GM21423 (cell line): Measurements from ENCODE around the gene BEST3.
A peak's percentile ranks its signal among the peaks of the same experiment; 100 is the strongest.
"Not testable (repeated sequence)": the region's sequence is repeated elsewhere in the genome, so short reads cannot be mapped to it uniquely, and the experiment has no call there.

Experiments used
- ATAC-seq: cut with Tn5 transposase; IDR thresholded peaks from one replicate; pipeline ENCODE4 v1.9.1; 2021; ENCODE audit warnings: mild to moderate bottlenecking, moderate library complexity; ENCODE audit not compliant: unreplicated experiment

BEST3 gene

DNA sequence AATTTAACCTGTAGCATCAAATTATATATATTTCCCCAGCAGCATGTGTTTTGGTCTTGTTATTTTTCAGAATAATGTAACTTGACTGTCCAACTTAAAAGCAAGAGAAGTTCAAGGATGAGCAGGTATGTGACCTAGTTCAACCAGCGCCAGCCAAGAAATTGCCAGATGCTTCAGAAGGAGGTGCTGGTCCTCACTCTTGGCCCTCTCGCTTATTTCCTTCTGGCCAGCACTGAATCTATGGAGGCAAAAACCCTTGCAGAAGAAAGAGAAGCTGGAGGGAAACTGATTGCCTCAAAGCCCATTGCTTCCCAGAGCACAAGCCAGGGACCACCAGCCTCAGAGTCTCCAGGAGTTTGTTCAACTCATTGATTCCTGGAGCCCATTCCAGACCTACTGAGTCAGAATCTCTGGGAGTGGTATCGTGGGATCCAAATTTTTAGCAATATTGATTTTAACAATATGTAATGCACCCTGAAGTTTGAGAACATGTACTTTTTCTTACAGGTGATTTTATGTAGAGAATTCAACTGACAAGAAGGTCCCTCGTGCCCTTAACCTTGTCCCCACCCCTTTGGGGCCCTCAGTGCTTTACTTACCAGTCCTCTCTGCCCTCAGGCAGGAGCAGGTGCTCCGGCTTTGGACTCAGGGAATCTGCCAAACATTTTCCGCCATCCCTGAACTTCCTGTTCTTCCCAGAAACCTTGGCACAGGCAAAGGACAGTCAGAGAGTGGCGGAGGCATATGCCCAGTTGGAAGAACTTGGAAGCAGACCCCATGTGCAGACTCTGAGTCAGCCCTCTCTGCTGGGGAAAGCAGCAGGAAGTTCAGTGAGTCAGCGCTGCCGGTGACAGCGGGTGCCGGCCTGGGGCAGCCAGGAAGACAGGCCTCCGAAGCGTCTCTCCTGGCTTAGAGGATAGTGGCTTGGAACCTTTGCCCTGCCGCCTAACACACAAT is 10.4 kb downstream of the BEST3 start:
- ATAC-seq: peak; percentile 47

DNA sequence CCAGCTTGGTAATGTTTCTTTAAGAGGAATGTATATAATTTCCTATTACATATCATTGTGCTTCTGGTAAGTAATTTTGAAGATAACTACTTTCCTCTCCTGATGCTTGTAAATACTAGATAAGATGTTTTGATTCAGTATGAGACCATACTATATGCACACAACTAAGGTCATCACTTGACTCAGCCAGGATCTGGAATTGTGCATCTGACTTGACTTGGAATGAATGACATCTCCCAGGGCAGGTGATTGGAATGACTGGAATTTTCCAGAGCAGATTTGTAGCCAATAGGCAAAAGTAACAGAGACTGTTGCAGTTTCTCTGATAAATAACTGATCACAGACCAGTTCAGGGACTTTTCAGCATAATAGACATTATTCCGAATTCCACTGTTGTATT is 11.1 kb downstream of the BEST3 start:
- no peak for ATAC-seq

DNA sequence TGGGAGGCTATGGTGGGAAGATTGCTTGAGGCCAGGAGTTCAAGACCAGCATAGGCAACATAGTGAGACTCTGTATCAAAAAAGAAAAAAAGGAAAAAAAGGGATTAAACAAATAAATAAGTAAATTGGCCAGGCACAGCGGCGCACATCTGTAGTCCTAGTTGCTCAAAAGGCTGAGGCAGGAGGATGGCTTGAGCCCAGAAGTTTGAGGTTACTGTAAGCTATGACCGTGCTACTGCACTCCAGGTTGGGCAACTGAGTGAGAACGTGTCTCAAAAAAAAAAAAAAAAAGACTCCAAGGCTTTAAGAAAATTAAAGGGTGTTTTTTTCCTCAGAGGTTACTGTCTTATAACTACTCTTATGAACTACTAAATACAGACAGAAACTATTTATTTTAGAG is 11.7 kb downstream of the BEST3 start:
- ATAC-seq: no peak

- peak; percentile 54 for ATAC-seq
Measured at GRCh38 chr12:69686731-69687130, 12.4 kb downstream of the BEST3 start.

- ATAC-seq: peak; percentile 75
Measured at GRCh38 chr12:69685810-69686209, 13.3 kb downstream of the BEST3 start.

- ATAC-seq: no peak
Measured at GRCh38 chr12:69684466-69684865, 14.6 kb downstream of the BEST3 start.

DNA sequence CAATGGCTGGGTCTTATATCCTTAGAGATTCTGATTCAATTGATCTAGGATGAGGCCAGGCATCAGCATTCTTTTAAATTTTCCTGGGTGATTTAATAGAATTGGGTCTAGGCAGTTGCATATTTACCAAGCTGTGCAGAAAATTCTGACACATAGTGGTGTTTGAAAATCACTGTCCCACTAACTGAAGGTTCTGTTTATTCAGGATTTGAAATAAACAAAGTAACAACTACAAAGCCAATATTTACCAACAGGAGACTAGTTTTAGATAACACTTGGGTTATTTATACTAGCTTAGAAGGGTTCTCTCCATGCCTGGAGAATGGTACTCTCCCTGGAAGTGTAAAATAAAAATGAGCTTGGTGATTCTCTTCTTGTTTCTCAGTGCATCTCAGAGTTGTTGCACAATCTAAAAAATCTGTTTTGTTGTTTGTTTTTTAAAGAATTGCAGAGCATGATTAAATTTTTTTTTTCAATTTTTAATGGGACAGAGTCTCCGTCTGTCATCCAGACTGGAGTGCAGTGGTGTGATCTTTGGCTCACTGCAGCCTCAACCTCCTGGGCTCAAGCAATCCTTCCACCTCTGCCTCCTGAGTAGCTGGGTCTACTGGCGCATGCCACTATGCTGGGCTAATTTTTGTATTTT is 16.9 kb downstream of the BEST3 start:
- ATAC-seq: no peak

DNA sequence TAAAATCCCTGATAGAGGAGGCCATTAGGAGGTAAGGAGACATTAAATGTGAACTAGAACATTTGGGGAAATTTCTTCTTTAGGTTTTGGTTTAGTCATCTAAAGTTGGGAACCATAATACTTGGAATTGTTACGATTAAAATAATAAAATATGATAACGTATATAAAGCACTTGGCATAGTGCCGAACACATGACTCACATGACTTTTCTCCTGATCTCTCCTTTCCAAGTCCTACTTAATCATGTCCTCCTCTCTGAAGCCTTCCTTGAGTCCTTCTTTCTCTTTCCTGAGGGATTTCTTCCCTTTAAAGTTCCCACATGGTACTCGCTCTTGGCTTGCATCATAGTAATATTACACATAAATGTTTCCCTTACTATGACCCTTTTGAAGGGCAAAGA is 20.0 kb downstream of the BEST3 start:
- ATAC-seq: no peak

DNA sequence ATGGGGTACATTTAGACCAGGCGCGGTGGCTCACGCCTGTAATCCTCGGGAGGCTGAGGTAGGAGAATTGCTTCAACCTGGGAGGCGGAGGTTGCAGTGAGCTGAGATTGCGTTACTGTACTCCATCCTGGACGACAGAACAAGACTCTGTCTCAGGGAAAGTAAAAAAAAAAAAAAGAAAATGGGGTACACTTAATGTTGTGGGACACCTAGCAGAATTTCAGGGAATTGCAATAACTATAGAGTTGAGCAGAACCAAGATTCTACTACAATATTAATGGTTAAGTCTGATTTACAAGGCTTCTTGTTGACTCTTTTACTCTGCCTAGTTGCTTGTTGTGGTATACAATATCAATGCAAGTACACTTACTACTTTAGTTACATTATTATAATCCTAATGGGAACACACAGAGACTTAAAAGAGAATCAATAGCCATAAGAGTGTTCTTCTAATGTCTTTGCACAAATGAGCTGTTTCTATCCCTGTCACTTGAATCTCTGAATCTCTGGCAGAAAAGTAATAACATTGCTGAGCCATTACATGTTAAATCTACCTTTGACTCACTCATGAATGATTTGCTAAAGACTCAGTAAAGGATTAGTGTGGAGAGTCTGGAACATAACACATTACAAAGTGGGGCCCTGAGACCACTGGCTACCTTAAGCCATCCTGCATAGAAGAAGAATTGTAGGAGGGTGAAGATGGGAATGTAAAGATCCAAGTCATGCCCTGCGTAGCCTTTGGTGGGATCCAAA is 22.7 kb downstream of the BEST3 start:
- no peak for ATAC-seq

- ATAC-seq: no peak
Measured at GRCh38 chr12:69672195-69672594, 26.9 kb downstream of the BEST3 start.

GRCh38 chr12:69671597-69671996 is 27.5 kb downstream of the BEST3 start:
- ATAC-seq: no peak

- no peak for ATAC-seq
Measured at GRCh38 chr12:69666798-69667197, 32.3 kb downstream of the BEST3 start.

GRCh38 chr12:69664930-69665377 is 34.1 kb downstream of the BEST3 start:
- ATAC-seq: not testable (repeated sequence)

GRCh38 chr12:69663726-69664125 is 35.4 kb downstream of the BEST3 start:
- no peak for ATAC-seq

GRCh38 chr12:69662764-69663163 is 36.3 kb downstream of the BEST3 start:
- ATAC-seq: no peak

DNA sequence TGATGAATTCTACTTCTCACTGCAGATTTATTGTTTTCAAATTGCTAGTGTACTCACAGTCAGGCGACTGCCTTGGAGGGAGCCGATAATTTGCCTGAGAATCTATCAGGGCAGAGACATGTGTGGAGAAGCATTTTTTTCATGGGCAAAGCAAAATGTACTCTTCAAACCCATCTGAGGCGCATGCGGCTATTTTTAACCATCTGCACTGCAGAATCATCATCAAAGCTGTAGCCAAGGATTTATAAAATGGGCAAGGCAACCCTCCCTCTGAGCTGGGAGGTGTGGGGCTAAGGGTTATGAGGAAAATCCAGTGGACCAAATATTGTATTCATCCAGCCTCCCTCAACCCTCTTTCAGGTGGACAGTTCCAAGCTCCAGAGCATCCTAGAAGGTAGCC is 37.7 kb downstream of the BEST3 start:
- no peak for ATAC-seq

DNA sequence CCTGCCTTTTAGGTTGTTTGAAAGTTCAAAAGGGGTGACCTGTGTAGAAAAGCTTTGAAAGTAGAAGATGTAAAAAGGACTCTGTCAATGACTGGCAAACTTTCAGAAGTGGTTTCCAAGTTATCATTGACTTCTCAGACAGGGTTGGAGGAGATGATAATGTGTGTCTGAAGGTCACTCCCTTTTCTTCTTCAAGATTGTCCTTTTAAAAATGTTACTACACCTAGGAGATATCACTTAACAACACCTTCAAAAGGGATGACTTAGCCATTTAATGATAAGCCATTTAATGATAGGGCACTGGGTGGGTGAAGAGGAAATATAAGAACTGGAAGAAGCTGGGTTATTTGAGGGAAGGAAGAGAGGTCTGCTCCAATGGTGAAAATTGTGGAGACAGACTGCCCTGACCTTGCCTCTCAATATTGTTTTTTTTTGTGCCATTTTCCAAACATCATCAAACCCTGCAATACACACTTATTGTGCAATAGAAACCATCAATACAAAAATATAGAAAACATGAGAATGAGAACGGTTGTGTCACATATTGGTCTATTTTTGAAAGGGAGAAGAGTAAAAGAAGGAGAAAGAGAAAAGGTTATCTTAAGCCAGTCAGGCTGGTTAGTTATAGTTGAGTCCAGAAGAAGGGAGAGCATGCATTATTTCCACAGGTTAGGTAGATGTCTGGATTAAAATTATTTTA is 38.8 kb downstream of the BEST3 start:
- ATAC-seq: no peak

DNA sequence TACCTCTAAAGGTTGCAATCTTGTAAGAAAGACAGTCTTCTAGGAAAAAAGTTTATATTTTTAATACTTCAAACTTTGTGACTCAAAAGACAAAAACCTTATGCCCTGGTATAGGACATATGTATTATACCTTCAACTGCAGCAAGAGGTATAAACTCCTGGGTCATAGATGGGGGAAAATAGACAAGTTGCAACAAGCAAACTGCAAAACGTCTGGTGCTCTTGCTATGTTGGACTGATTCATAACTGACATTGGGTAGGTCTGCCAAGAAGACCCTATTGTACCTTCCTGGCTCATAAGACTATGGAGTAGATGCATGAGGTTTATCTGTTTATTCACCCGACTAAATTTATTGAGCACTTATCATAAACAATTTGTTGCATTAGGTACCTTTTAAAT is 40.9 kb downstream of the BEST3 start:
- ATAC-seq: no peak

DNA sequence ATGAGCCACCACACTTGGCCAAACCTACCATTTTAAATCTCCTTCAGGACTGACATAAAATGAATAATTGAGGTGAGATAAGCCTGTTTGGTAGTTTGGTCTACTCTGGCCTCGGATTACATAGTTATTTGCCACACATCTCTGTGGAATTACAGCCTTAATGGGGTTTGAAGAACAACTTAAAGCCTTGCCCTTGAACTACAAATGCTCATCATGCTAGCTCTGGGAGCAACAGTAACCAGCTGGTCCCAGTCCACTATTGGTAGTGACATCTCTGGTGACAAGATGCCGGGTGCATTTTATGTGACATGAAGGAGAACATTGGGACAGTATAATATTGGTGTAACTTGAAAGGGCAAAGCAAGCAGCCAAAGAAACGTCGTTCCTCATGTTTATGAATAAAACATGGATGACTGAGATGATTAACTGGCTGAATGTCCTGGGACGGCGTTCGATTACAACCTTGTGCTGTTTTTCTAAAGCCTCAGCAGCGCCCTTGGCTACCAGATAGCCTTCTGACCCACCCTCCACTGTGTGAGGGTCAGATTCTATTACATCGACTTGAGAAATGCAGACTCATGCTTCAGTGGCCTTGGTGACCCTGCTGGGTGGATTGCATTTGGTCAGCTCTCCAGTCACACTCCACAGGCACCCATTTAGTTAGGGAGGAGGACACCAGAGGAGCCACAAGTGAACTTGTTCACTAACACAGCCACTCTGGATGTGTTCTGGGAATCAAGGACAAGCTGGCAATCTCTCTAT is 41.5 kb downstream of the BEST3 start:
- ATAC-seq: no peak
